Heart right ventricle (tissue), 16 donors: Measurements from ENCODE around the gene GRIK4. TPM values are rescaled to one million over a fixed set of nuclear protein-coding genes. Genes with fewer than 3 reads are reported as not detected.

Experiments
- ATAC-seq, 8 donors: fragments of 200-7000 bp; cut with Tn5 transposase; one replicate each; pipeline ENCODE4 v1.9.1; 2020; ENCODE audit warnings: mild to moderate bottlenecking in 8 of 8, moderate library complexity in 8 of 8, moderate number of reproducible peaks in 1 of 8
- DNase-seq, 2 donors: peaks; one replicate each; pipeline ENCODE4 v3.0.0-alpha.2; 2020
- H3K27ac ChIP-seq, 10 donors: fragments of 200-600 bp; sonication (generic) in 2 of 10; one replicate each; pipeline versions ENCODE4 v1.5.0 to v1.8.0; 2020 to 2022; ENCODE audit warnings: mild to moderate bottlenecking in 3 of 10
- H3K27me3 ChIP-seq, 7 donors: fragments of 200-600 bp; one replicate each; pipeline ENCODE4 v1.8.0; 2021 to 2022; ENCODE audit warnings: mild to moderate bottlenecking in 2 of 7
- H3K36me3 ChIP-seq, 9 donors: fragments of 200-600 bp; sonication (generic) in 1 of 9; one replicate each; pipeline versions ENCODE4 v1.5.0 to v1.8.0; 2020 to 2022; ENCODE audit warnings: mild to moderate bottlenecking in 2 of 9
- H3K4me1 ChIP-seq, 9 donors: fragments of 200-600 bp; sonication (generic) in 1 of 9; one replicate each; pipeline versions ENCODE4 v1.5.0 to v1.8.0; 2020 to 2022; ENCODE audit warnings: mild to moderate bottlenecking in 4 of 9
- H3K4me3 ChIP-seq, 10 donors: fragments of 200-600 bp; sonication (generic) in 2 of 10; one replicate each; pipeline versions ENCODE4 v1.5.0 to v1.8.0; 2020 to 2022; ENCODE audit warnings: mild to moderate bottlenecking in 7 of 10, moderate library complexity in 2 of 10
- H3K9me3 ChIP-seq, 11 donors: fragments of 200-600 bp in 10 of 11; sonication (generic) in 2 of 11; one replicate each; pipeline versions ENCODE4 v1.5.0 to v1.8.0; 2013 to 2022; ENCODE audit warnings: mild to moderate bottlenecking in 2 of 11, control low read depth in 1 of 11, moderate library complexity in 1 of 11
- CTCF ChIP-seq, 9 donors: fragments of 200-600 bp; sonication (generic) in 2 of 9; IDR thresholded peaks; one replicate each; pipeline versions ENCODE4 v1.5.0 to v1.8.0; 2021 to 2022; ENCODE audit warnings: antibody characterized with exemption in 9 of 9, mild to moderate bottlenecking in 5 of 9, moderate library complexity in 1 of 9
- WGBS, 2 donors: extraction: QIAGEN DNeasy Blood & Tissue Kit; methylation state at CpG; one replicate each; pipeline ENCODE4 v1.1.7; 2013; ENCODE audit warnings: inconsistent platforms in 1 of 2; 5-methylcytosine and 5-hydroxymethylcytosine counted together
- intact Hi-C, 10 donors: fragments of 100-400 bp; cut with DNase I; formaldehyde crosslinking; loops; one replicate each; pipeline versions ENCODE4 v1.11.1 to v1.14.2; 2022
- polyA plus RNA-seq, 2 donors: library from polyadenylated mRNA; stranded (reverse); fragments of 200-250 nt; gene quantifications; one replicate each; pipeline ENCODE4 v1.2.3, GENCODE V29; 2013
- total RNA-seq, 10 donors: library from RNA; stranded (reverse); fragmentation: NEBNext Ultra II Directional in 3 of 10; extraction: Animal tissue kit (Norgen Biotek cat#: 25700) in 3 of 10; gene quantifications; one replicate each; pipeline versions ENCODE4 v1.2.1 to v1.2.4, GENCODE V29; 2021 to 2023
- donor health status: Arrhythmogenic right ventricular cardiomyopathy.
- donor health status: ischemic (EF 13 %, LVEDD 7.1; RV severe dilation, severe dysfunction).
- donor health status: healthy with polysubstance abuse.
- donor health status: DM: no; HTN: yes; CAD: no.
- donor health status: DM: no; HTN: no; CAD: no.
- donor health status: ischemic (EF 25% LVEDD 6.9; RV normal size, moderate dysfunction).
- donor health status: ischemic (EF 25% LVEDD 5.7; RV mildly dilated, moderate dysfunction).
- donor health status: healthy.
- donor health status: DM: yes; HTN: yes; CAD: no.
- donor health status: Ischemic cardiomyopathy.
- donor health status: ischemic (EF 35%, LVEDD 5.7; RV mildly dilated, moderate dysfunction).
- donor health status: nonischemic (EF 11% LVEDD 7.7; RV severe dilation, severe dysfunction).
- donor health status: DM: yes; HTN: yes; CAD: no.
- donor health status: PGD.
- donor health status: ischemic (EF 29% LVEDD 5.4; RV normal size, mild dysfunction).
- donor health status: nonischemic (EF 23%, LVEDD 6.1; RV moderate dilation, normal function).

The GRIK4 gene
- total and polyA plus RNA-seq, 12 donors, result 0.01 to 0.85 (median 0.37) TPM; not detected in 6

- DNase-seq (no peak), ATAC-seq (no peak)
- Histone ChIP-seq H3K4me3 (no peak overlapping the region), H3K9me3 (no peaks in the 10 kb centered on the region), H3K36me3 (no peaks in the 10 kb centered on the region), H3K4me1 (no peaks in the 10 kb centered on the region), H3K27ac (no peak overlapping the region), H3K27me3 (peaks cover 0 to 40% (median 23%) of the 10 kb centered on the region in 7 donors)
- 71 to 81% methylated on average over 9 of the region's 9 CpGs for WGBS, 2 donors
- no peak for TF ChIP-seq CTCF (IDR thresholded peaks at IDR 0.05)
- intact Hi-C loops, result no loop called here
These were observed 63.9 kb downstream of the GRIK4 start for GRCh38 chr11:120575461-120575860.

- no peak for TF ChIP-seq CTCF (IDR thresholded peaks at IDR 0.05)
- 84 to 90% methylated on average over 7 of the region's 7 CpGs for WGBS, 2 donors
- ATAC-seq, result no peak
- H3K4me3 ChIP-seq, result no peak overlapping the region
- no peaks in the 10 kb centered on the region for H3K9me3 ChIP-seq
- H3K4me1 ChIP-seq, result no peaks in the 10 kb centered on the region
- no peak for DNase-seq
- intact Hi-C loops, result no loop called here
- H3K36me3 ChIP-seq, result no peaks in the 10 kb centered on the region
- no peak overlapping the region for H3K27ac ChIP-seq
- H3K27me3 ChIP-seq, result peaks cover 0 to 45% (median 23%) of the 10 kb centered on the region in 7 donors
These were observed 65.1 kb downstream of the GRIK4 start for GRCh38 chr11:120576606-120577005.

DNA sequence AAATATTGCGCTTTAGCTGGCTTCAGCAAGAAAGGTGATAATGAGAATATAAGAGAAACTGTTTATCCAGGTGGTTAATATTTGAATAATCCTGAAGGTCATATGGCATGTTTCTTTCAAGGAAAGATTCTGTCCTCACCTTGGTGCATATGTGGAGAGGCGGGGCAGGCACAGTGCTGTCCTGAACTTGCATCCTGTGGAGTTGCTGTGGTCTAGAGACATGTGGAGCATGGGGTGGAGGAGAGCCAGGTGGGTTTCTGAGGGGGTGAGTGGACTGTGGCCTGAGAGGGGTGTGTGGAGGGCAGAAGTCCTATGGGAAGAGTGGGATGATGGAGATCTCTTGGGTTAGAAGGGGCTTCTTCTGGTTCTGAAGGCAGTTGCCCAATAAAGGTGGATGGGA, 65.5 kb downstream of the GRIK4 start:
- H3K4me3 ChIP-seq, result no peak overlapping the region
- ATAC-seq, result no peak
- DNase-seq, result no peak
- intact Hi-C loops, result no loop called here
- no peaks in the 10 kb centered on the region for H3K9me3 ChIP-seq
- no peak for TF ChIP-seq CTCF (IDR thresholded peaks at IDR 0.05)
- no peak overlapping the region for H3K27ac ChIP-seq
- no peaks in the 10 kb centered on the region for H3K4me1 ChIP-seq
- H3K27me3 ChIP-seq, result peaks cover 0 to 48% (median 23%) of the 10 kb centered on the region in 7 donors
- WGBS, 2 donors, result 97 to 100% methylated on average over 2 of the region's 2 CpGs
- no peaks in the 10 kb centered on the region for H3K36me3 ChIP-seq

DNA sequence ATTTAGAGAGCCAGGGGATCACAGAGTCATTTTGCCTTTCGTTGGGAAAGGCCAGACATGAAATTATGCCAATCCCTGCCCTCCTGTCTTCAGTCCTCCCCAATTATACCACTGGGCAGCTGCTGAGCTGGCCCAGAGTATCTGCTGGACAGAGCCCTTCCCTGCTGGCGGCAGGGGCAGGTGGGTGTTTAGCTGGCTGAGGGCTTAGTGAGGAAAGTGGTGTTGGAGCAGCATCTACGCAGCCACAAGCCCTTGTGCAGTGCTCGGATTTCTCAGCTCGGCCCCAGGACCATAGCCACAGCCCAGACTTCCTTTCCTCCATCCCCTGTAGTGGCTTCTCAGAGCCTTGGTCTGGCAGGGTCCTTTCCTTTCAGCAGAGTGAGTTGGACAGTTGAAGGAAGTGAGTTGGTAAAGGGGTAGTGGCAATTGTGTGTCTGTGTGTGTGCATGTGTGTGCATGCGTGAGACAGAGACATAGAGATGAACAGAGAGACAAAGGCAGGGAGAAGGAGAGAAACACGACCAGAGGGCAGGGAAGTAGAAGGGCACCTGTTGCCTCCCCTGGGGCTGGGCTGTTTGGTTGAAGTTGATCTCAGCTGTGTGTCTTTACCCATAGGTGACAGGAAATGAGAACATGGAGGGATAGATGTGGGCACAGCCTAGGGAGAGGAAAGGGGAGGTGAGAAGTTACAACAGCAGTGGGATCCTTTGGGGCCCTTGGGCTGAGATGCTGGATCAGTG, 66.2 kb downstream of the GRIK4 start:
- H3K27me3 ChIP-seq, result peaks cover 0 to 56% (median 28%) of the 10 kb centered on the region in 7 donors
- intact Hi-C loops, result no loop called here
- ATAC-seq, result no peak
- DNase-seq, result no peak
- no peaks in the 10 kb centered on the region for H3K36me3 ChIP-seq
- H3K27ac ChIP-seq, result no peak overlapping the region
- no peak overlapping the region for H3K4me3 ChIP-seq
- WGBS, 2 donors, result 57 to 62% methylated on average over 7 of the region's 7 CpGs
- TF ChIP-seq CTCF (IDR thresholded peaks at IDR 0.05), result no peak
- peaks cover 0 to 5% (median 0%) of the 10 kb centered on the region in 11 donors for H3K9me3 ChIP-seq
- no peaks in the 10 kb centered on the region for H3K4me1 ChIP-seq
